Mesenchymal stem cell (in vitro differentiated cells and primary cell): Measurements from ENCODE around the gene USP40.

Source experiments
- DNase-seq: peaks from one replicate; pipeline ENCODE4 v3.0.0-alpha.2; 2013
- H2AFZ ChIP-seq: one replicate; pipeline ENCODE4 v1.6.1; 2013; ENCODE audit warnings: low read depth, mild to moderate bottlenecking, control low read depth, inconsistent platforms, low read length, moderate library complexity
- H2AK5ac ChIP-seq: 2 replicates; pipeline ENCODE4 v1.6.1; 2013; ENCODE audit warnings: low read length, moderate library complexity, mild to moderate bottlenecking, inconsistent platforms; ENCODE audit not compliant: severe bottlenecking
- H2BK120ac ChIP-seq: one replicate; pipeline ENCODE4 v1.6.1; 2013; ENCODE audit warnings: low read depth, mild to moderate bottlenecking, inconsistent platforms, low read length, moderate library complexity
- H2BK12ac ChIP-seq, 2 experiments: one replicate each; pipeline ENCODE4 v1.6.1; 2013; ENCODE audit warnings: inconsistent platforms in 2 of 2, low read length in 2 of 2, mild to moderate bottlenecking in 2 of 2, moderate library complexity in 2 of 2, control low read depth in 1 of 2
- H2BK15ac ChIP-seq: one replicate; pipeline ENCODE4 v1.6.1; 2013; ENCODE audit warnings: mild to moderate bottlenecking, low read depth, inconsistent platforms; ENCODE audit not compliant: poor library complexity, severe bottlenecking
- H2BK5ac ChIP-seq: 2 replicates; pipeline ENCODE4 v1.6.1; 2013; ENCODE audit warnings: low read depth, mild to moderate bottlenecking, low read length, control low read depth, inconsistent platforms; ENCODE audit not compliant: poor library complexity, severe bottlenecking
- H3K14ac ChIP-seq, 2 experiments: one replicate each; pipeline ENCODE4 v1.6.1; 2013; ENCODE audit warnings: inconsistent platforms in 2 of 2, low read length in 2 of 2, control low read depth in 1 of 2, mild to moderate bottlenecking in 1 of 2, moderate library complexity in 1 of 2
- H3K18ac ChIP-seq, 2 experiments: one replicate each; pipeline ENCODE4 v1.6.1; 2013; ENCODE audit warnings: inconsistent platforms in 2 of 2, low read length in 2 of 2, control low read depth in 1 of 2, low read depth in 1 of 2, mild to moderate bottlenecking in 1 of 2
- H3K23ac ChIP-seq, 2 experiments: one replicate each; pipeline ENCODE4 v1.6.1; 2013; ENCODE audit warnings: inconsistent platforms in 2 of 2, low read length in 2 of 2, mild to moderate bottlenecking in 2 of 2, moderate library complexity in 2 of 2, control low read depth in 1 of 2
- H3K27ac ChIP-seq: 2 replicates; pipeline ENCODE4 v1.5.1; 2013; ENCODE audit warnings: mild to moderate bottlenecking, moderate library complexity, low read length, control low read depth, inconsistent platforms; ENCODE audit not compliant: poor library complexity, severe bottlenecking
- H3K27me3 ChIP-seq, 2 experiments: 2 replicates each; pipeline versions ENCODE4 v1.6.1 to v1.7.0; 2013; ENCODE audit warnings: low read length in 2 of 2, mild to moderate bottlenecking in 2 of 2, moderate library complexity in 2 of 2, control low read depth in 1 of 2, inconsistent platforms in 1 of 2; ENCODE audit not compliant: control insufficient read depth in 1 of 2, insufficient read depth in 1 of 2
- H3K36me3 ChIP-seq, 2 experiments: 2 replicates each; pipeline versions ENCODE4 v1.6.1 to v1.7.0; 2013; ENCODE audit warnings: low read length in 2 of 2, control low read depth in 1 of 2, inconsistent platforms in 1 of 2, low read depth in 1 of 2, mild to moderate bottlenecking in 1 of 2; ENCODE audit not compliant: insufficient read depth in 2 of 2, control insufficient read depth in 1 of 2
- H3K4ac ChIP-seq, 2 experiments: one replicate each; pipeline ENCODE4 v1.6.1; 2013; ENCODE audit warnings: inconsistent platforms in 2 of 2, low read length in 2 of 2, mild to moderate bottlenecking in 2 of 2, moderate library complexity in 2 of 2, control low read depth in 1 of 2, low read depth in 1 of 2
- H3K4me1 ChIP-seq: 2 replicates; pipeline ENCODE4 v1.6.1; 2013; ENCODE audit warnings: low read depth, low read length, control low read depth; ENCODE audit not compliant: control insufficient read depth, insufficient read depth
- H3K4me2 ChIP-seq: 2 replicates; pipeline ENCODE4 v1.6.1; 2013; ENCODE audit warnings: low read length, mild to moderate bottlenecking, inconsistent platforms; ENCODE audit not compliant: poor library complexity, severe bottlenecking
- H3K4me3 ChIP-seq, 2 experiments: 2 replicates each; pipeline versions ENCODE4 v1.5.1 to v1.7.0; 2013; ENCODE audit warnings: low read length in 2 of 2, mild to moderate bottlenecking in 2 of 2, control low read depth in 1 of 2, low read depth in 1 of 2; ENCODE audit not compliant: insufficient read depth in 1 of 2
- H3K79me1 ChIP-seq: replicated peaks from 2 replicates; pipeline ENCODE4 v1.6.1; 2013; ENCODE audit warnings: mild to moderate bottlenecking, control low read depth, low read length, inconsistent platforms; ENCODE audit not compliant: poor library complexity, severe bottlenecking
- H3K9ac ChIP-seq: 2 replicates; pipeline ENCODE4 v1.7.0; 2013; ENCODE audit warnings: mild to moderate bottlenecking, low read length, moderate library complexity
- H3K9me3 ChIP-seq: 2 replicates; pipeline ENCODE4 v1.7.0; 2013; ENCODE audit warnings: mild to moderate bottlenecking, low read length; ENCODE audit not compliant: control insufficient read depth
- H4K8ac ChIP-seq: one replicate; pipeline ENCODE4 v1.6.1; 2013; ENCODE audit warnings: inconsistent platforms, mild to moderate bottlenecking, low read length, moderate library complexity
- H4K91ac ChIP-seq: one replicate; pipeline ENCODE4 v1.6.1; 2013; ENCODE audit warnings: mild to moderate bottlenecking, low read length, inconsistent platforms
- WGBS: methylation state at CpG from one replicate; pipeline ENCODE4 v1.1.7; 2013; ENCODE audit warnings: mixed read lengths; 5-methylcytosine and 5-hydroxymethylcytosine counted together

The USP40 gene

DNA sequence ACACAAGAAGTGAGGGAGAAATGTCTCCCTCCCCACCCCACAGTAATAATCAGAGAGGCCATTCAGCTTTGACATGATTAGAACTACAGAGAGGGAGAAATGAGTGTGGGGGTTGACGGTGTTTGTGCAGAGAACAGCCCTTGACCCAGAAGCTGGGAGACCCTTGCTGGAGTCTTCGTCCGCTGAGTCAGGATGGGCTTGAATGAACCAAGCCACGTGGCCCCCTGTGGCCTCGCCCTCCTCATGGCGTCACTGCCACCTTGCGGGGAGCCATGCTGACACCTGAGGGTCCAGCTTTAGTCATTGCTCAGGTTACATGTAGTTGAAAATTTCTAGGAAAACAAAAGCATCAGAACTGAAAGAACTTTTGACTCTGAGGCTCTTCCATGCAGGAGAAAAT is 111.1 kb downstream of the USP40 start:
- no peak overlapping the region for H3K9ac ChIP-seq
- no peak overlapping the region for H2AFZ ChIP-seq
- H3K4me2 ChIP-seq = no peak overlapping the region
- no peak overlapping the region for H3K27ac ChIP-seq
- 99% methylated on average over 7 of the region's 7 CpGs for WGBS
- H3K23ac ChIP-seq = no peak overlapping the region
- H3K4me3 ChIP-seq = no peak overlapping the region
- H3K18ac ChIP-seq = no peak overlapping the region
- DNase-seq = no peak
- no peak overlapping the region for H2BK5ac ChIP-seq
- H2BK15ac ChIP-seq = no peak overlapping the region
- no peak overlapping the region for H3K14ac ChIP-seq
- H2AK5ac ChIP-seq = no peak overlapping the region
- H3K36me3 ChIP-seq = peaks cover 49 to 74% of the 10 kb centered on the region in 2 experiments
- H3K4me1 ChIP-seq = no peaks in the 10 kb centered on the region
- no peak overlapping the region for H4K8ac ChIP-seq
- no peaks in the 10 kb centered on the region for H3K79me1 ChIP-seq
- H2BK120ac ChIP-seq = no peak overlapping the region
- H4K91ac ChIP-seq = no peak overlapping the region
- no peak overlapping the region for H2BK12ac ChIP-seq
- no peak overlapping the region for H3K4ac ChIP-seq
- H3K9me3 ChIP-seq = no peaks in the 10 kb centered on the region
- H3K27me3 ChIP-seq = no peaks in the 10 kb centered on the region

DNA sequence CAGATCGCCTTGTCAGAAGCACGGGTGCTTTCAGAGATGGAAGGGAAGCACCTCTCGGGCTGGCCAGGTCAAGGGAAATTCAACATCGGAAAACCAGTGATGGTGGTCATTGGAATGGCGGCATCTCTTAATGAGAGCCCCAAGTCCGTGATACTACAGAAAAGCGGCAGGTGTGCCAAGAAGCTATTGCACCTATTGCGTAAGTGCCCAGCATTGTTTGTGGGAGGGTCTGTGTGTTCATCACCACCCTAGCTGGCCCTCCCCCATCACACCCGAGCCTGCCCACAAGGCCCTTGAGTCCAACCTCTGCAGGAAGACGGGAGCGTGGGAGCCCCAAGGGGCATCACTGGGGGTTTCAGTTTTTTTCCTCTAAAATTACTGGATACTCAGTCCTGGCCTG is 111.6 kb downstream of the USP40 start:
- 98% methylated on average over 11 of the region's 11 CpGs for WGBS

DNA sequence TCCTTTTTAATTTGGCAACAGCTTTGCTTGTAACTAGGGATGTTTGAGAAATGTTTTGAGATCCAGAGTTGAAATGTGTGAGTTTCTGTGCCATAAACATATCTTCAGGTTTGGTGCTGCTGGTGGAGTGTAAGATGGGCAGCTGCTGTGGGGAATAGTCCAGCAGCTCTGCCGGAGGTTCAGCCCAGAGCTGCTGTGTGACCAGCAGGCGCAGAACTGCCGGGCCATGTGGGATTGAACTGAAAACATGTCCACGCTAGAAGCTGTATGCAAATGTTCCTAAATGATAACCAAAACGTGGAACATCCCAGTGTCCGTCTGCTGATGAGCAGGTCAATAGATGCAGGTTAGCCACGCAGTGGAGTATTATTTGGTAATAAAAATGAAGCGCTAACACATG is 112.7 kb downstream of the USP40 start:
- WGBS = 97% methylated on average over 8 of the region's 8 CpGs
- H3K79me1 ChIP-seq = no peaks in the 10 kb centered on the region

More for the DNA sequence above, 111.6 kb downstream of the USP40 start:
- H3K4me3 ChIP-seq = no peak overlapping the region
- no peak for DNase-seq
- H3K9ac ChIP-seq = no peak overlapping the region
- H3K23ac ChIP-seq = no peak overlapping the region
- H3K4me1 ChIP-seq = no peaks in the 10 kb centered on the region
- no peaks in the 10 kb centered on the region for H3K27me3 ChIP-seq
- H3K18ac ChIP-seq = no peak overlapping the region
- H3K9me3 ChIP-seq = no peaks in the 10 kb centered on the region
- no peak overlapping the region for H3K4ac ChIP-seq
- H4K8ac ChIP-seq = no peak overlapping the region
- H4K91ac ChIP-seq = no peak overlapping the region
- H3K27ac ChIP-seq = no peak overlapping the region
- no peak overlapping the region for H2BK5ac ChIP-seq
- H3K14ac ChIP-seq = no peak overlapping the region
- no peak overlapping the region for H2BK15ac ChIP-seq
- H3K79me1 ChIP-seq = no peaks in the 10 kb centered on the region
- H2BK120ac ChIP-seq = no peak overlapping the region
- H2AK5ac ChIP-seq = no peak overlapping the region
- H3K36me3 ChIP-seq = peaks cover 46 to 76% of the 10 kb centered on the region in 2 experiments
- H2AFZ ChIP-seq = no peak overlapping the region
- no peak overlapping the region for H3K4me2 ChIP-seq
- no peak overlapping the region for H2BK12ac ChIP-seq

DNA sequence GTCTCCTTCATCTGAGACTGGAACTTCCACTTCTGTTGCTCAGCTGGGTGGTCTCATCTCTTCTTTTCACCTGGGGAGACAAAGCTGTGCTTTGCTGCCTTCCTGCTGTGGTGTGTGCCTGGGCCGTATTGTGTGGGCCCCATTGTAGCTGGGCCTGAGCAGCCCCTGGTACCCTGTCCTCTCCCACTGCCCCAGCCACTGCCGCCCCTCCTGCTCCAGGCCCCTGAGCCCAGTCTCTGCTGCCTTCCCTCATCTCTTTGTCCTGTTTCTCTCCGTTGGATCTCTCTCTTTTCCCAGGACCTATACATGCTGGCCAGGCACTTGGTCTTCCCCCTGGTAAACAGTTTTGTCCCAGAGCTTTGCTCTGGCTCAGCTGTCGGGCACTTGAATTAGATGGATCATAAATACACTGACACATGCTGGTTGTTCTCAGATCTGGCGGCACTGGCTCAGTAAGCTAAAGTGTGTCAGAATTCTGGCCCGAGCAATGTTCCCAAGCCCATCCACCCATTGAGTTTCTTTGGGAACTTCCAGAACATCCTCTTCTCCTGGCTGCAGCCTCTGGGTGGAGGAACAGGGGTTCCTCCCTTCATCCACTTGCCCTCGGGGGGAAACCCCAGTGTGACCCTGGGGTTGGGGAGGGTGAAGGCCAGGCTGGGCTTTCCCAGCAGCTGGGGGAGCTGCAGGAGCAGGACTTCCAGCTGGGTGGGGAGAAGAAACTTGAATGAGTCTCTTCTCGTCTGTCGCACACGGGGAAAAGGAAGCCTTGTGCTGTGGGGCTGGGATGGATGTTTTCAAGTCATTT is 113.3 kb downstream of the USP40 start:
- WGBS = 90% methylated on average over 10 of the region's 10 CpGs
- peaks cover 4% of the 10 kb centered on the region for H3K4me1 ChIP-seq
- no peak overlapping the region for H2AK5ac ChIP-seq
- H3K9me3 ChIP-seq = no peaks in the 10 kb centered on the region
- H4K91ac ChIP-seq = no peak overlapping the region
- H3K27me3 ChIP-seq = no peaks in the 10 kb centered on the region
- no peak overlapping the region for H2BK12ac ChIP-seq
- no peak overlapping the region for H2BK5ac ChIP-seq
- no peak overlapping the region for H3K27ac ChIP-seq
- H2BK120ac ChIP-seq = no peak overlapping the region
- H3K36me3 ChIP-seq = peaks cover 45 to 72% of the 10 kb centered on the region in 2 experiments
- no peak for DNase-seq
- no peak overlapping the region for H4K8ac ChIP-seq
- no peak overlapping the region for H3K4ac ChIP-seq
- no peak overlapping the region for H3K4me2 ChIP-seq
- H3K9ac ChIP-seq = no peak overlapping the region
- no peak overlapping the region for H3K4me3 ChIP-seq
- no peak overlapping the region for H2AFZ ChIP-seq
- no peak overlapping the region for H2BK15ac ChIP-seq
- H3K14ac ChIP-seq = no peak overlapping the region
- H3K23ac ChIP-seq = no peak overlapping the region
- no peak overlapping the region for H3K18ac ChIP-seq
- H3K79me1 ChIP-seq = no peaks in the 10 kb centered on the region

More for the DNA sequence above, 112.7 kb downstream of the USP40 start:
- Histone ChIP-seq H3K27me3 (no peaks in the 10 kb centered on the region), H3K18ac (no peak overlapping the region), H3K9ac (no peak overlapping the region), H2AFZ (no peak overlapping the region), H3K4ac (no peak overlapping the region), H2BK120ac (no peak overlapping the region), H2BK12ac (no peak overlapping the region), H2AK5ac (no peak overlapping the region), H3K4me3 (no peak overlapping the region), H3K36me3 (peaks cover 46 to 76% of the 10 kb centered on the region in 2 experiments), H3K4me1 (peaks cover 4% of the 10 kb centered on the region), H3K27ac (no peak overlapping the region), H3K23ac (no peak overlapping the region), H3K9me3 (no peaks in the 10 kb centered on the region), H3K4me2 (no peak overlapping the region), H4K91ac (no peak overlapping the region), H2BK15ac (no peak overlapping the region), H3K14ac (no peak overlapping the region), H2BK5ac (no peak overlapping the region), H4K8ac (no peak overlapping the region)
- no peak for DNase-seq
